ENCODE results near the gene SGPL1.

GRCh38 chr10:70814126-70814525, 1.6 kb upstream of the SGPL1 start:
- TF ChIP-seq, protein P1, sequence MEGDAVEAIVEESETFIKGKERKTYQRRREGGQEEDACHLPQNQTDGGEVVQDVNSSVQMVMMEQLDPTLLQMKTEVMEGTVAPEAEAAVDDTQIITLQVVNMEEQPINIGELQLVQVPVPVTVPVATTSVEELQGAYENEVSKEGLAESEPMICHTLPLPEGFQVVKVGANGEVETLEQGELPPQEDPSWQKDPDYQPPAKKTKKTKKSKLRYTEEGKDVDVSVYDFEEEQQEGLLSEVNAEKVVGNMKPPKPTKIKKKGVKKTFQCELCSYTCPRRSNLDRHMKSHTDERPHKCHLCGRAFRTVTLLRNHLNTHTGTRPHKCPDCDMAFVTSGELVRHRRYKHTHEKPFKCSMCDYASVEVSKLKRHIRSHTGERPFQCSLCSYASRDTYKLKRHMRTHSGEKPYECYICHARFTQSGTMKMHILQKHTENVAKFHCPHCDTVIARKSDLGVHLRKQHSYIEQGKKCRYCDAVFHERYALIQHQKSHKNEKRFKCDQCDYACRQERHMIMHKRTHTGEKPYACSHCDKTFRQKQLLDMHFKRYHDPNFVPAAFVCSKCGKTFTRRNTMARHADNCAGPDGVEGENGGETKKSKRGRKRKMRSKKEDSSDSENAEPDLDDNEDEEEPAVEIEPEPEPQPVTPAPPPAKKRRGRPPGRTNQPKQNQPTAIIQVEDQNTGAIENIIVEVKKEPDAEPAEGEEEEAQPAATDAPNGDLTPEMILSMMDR (IDR thresholded peaks at IDR 0.05; ENCODE audit: insufficient read depth, low read length) = no peak
- no peak for TF ChIP-seq POLR2AphosphoS5 (IDR thresholded peaks at IDR 0.05; ENCODE audit: low read depth)
- TF ChIP-seq GABPA (IDR thresholded peaks at IDR 0.05; ENCODE audit: low read depth) = no peak
- TF ChIP-seq, protein P2, sequence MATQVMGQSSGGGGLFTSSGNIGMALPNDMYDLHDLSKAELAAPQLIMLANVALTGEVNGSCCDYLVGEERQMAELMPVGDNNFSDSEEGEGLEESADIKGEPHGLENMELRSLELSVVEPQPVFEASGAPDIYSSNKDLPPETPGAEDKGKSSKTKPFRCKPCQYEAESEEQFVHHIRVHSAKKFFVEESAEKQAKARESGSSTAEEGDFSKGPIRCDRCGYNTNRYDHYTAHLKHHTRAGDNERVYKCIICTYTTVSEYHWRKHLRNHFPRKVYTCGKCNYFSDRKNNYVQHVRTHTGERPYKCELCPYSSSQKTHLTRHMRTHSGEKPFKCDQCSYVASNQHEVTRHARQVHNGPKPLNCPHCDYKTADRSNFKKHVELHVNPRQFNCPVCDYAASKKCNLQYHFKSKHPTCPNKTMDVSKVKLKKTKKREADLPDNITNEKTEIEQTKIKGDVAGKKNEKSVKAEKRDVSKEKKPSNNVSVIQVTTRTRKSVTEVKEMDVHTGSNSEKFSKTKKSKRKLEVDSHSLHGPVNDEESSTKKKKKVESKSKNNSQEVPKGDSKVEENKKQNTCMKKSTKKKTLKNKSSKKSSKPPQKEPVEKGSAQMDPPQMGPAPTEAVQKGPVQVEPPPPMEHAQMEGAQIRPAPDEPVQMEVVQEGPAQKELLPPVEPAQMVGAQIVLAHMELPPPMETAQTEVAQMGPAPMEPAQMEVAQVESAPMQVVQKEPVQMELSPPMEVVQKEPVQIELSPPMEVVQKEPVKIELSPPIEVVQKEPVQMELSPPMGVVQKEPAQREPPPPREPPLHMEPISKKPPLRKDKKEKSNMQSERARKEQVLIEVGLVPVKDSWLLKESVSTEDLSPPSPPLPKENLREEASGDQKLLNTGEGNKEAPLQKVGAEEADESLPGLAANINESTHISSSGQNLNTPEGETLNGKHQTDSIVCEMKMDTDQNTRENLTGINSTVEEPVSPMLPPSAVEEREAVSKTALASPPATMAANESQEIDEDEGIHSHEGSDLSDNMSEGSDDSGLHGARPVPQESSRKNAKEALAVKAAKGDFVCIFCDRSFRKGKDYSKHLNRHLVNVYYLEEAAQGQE (IDR thresholded peaks at IDR 0.05; ENCODE audit: insufficient replicate concordance, low read depth) = no peak
